GM12878 (cell line): ENCODE measurements around the gene TNFAIP8L3. TPM values are rescaled to one million over a fixed set of nuclear protein-coding genes. Genes with fewer than 3 reads are reported as not detected.

Source experiments
- ATAC-seq: fragments of 200-7000 bp; cut with Tn5 transposase; 3 replicates; pipeline ENCODE4 v1.9.1; 2020; ENCODE audit warnings: mild to moderate bottlenecking, moderate library complexity
- BruUV-seq: library from RNA; stranded (reverse); fragments of 400-500 nt; replicated peaks from 2 replicates; lab custom pipeline; 2021; lab: Mats Ljungman, UMichigan
- CTCF ChIA-PET: fragments of 300-600 bp; sonication (Branson Sonifier 250); formaldehyde crosslinking; extraction: SDS; loops from one replicate; lab custom pipeline; 2021; ENCODE audit warnings: inconsistent platforms; lab: Yijun Ruan, JAX
- POLR2A ChIA-PET: fragments of 350-600 bp; formaldehyde crosslinking; extraction: SDS; loops from one replicate; lab custom pipeline; 2021; ENCODE audit warnings: inconsistent platforms; lab: Charles Lee
- RAD21 ChIA-PET: fragments of 300-600 bp; sonication (Branson Sonifier 250); formaldehyde crosslinking; loops from one replicate; lab custom pipeline; 2023; ENCODE audit warnings: antibody characterized with exemption; ENCODE audit not compliant: unreplicated experiment; lab: Charles Lee
- SMC1A ChIA-PET: fragments of 300-600 bp; sonication (Branson Sonifier 250); formaldehyde crosslinking; loops from one replicate; lab custom pipeline; 2023; ENCODE audit not compliant: unreplicated experiment, uncharacterized antibody; lab: Charles Lee
- DNase-seq: peaks from one replicate; pipeline ENCODE4 v3.0.0-alpha.2; 2011; ENCODE audit warnings: low read depth, low spot score
- FAIRE-seq: peaks from 3 replicates; lab custom pipeline; 2011; peaks lifted over from hg19 to GRCh38; lab: Jason Lieb, UNC
- H2AFZ ChIP-seq: 2 replicates; pipeline ENCODE4 v1.6.0; 2011; ENCODE audit warnings: low read depth, low read length, control low read depth; ENCODE audit not compliant: control insufficient read depth
- H3K27ac ChIP-seq: 2 replicates; pipeline ENCODE4 v1.5.1; 2011; ENCODE audit warnings: control low read depth; ENCODE audit not compliant: control insufficient read depth, insufficient read depth
- H3K27me3 ChIP-seq, 2 experiments: replicated peaks in 1 of 2; 2 replicates each; pipeline versions ENCODE4 v1.6.0 to v1.6.1; 2011; ENCODE audit warnings: low read length in 1 of 2; ENCODE audit not compliant: control insufficient read depth in 2 of 2, insufficient read depth in 2 of 2
- H3K36me3 ChIP-seq, 2 experiments: 2 replicates each; pipeline ENCODE4 v1.5.1; 2011; ENCODE audit warnings: low read length in 1 of 2; ENCODE audit not compliant: control insufficient read depth in 2 of 2, insufficient read depth in 2 of 2
- H3K4me1 ChIP-seq: 2 replicates; pipeline ENCODE4 v1.6.1; 2011; ENCODE audit warnings: mild to moderate bottlenecking, low read length, moderate library complexity, mixed read lengths; ENCODE audit not compliant: control insufficient read depth, insufficient read depth
- H3K4me2 ChIP-seq: 2 replicates; pipeline ENCODE4 v1.6.0; 2011; ENCODE audit warnings: control low read depth; ENCODE audit not compliant: control insufficient read depth, insufficient read depth
- H3K4me3 ChIP-seq: fragments of 200-600 bp; sonication (generic); 2 replicates; pipeline ENCODE4 v1.5.1; 2016
- H3K79me2 ChIP-seq: 2 replicates; pipeline ENCODE4 v1.6.0; 2011; ENCODE audit warnings: low read length; ENCODE audit not compliant: control insufficient read depth, insufficient read depth
- H3K9ac ChIP-seq: 2 replicates; pipeline ENCODE4 v1.8.0; 2011; ENCODE audit warnings: low read length, control low read depth, mixed read lengths; ENCODE audit not compliant: control insufficient read depth, insufficient read depth
- H3K9me3 ChIP-seq: replicated peaks from 3 replicates; pipeline ENCODE4 v1.5.1; 2011; ENCODE audit warnings: mild to moderate bottlenecking, low read length; ENCODE audit not compliant: control insufficient read depth, insufficient read depth
- H4K20me1 ChIP-seq: 2 replicates; pipeline ENCODE4 v1.6.0; 2011; ENCODE audit not compliant: control insufficient read depth, insufficient read depth
- CBFB ChIP-seq: IDR thresholded peaks from 2 replicates; pipeline ENCODE4 v1.6.1; 2016; ENCODE audit warnings: antibody characterized with exemption, low read depth
- CBX5 ChIP-seq: sonication (generic); IDR thresholded peaks from 2 replicates; pipeline ENCODE4 v1.6.1; 2016; ENCODE audit warnings: low read depth, moderate library complexity, mild to moderate bottlenecking, inconsistent platforms
- ESRRA ChIP-seq: IDR thresholded peaks from 2 replicates; pipeline ENCODE4 v1.6.1; 2012; ENCODE audit warnings: mild to moderate bottlenecking, low read length, improper control_type of control experiment
- HDAC2 ChIP-seq: fragments of 200-600 bp; sonication (generic); IDR thresholded peaks from 2 replicates; pipeline ENCODE4 v1.6.1; 2017
- RBBP5 ChIP-seq: fragments of 200-600 bp; sonication (generic); conservative IDR thresholded peaks from 2 replicates; pipeline ENCODE4 v1.6.1; 2016
- TARDBP ChIP-seq: IDR thresholded peaks from 2 replicates; pipeline ENCODE4 v1.6.1; 2016; ENCODE audit warnings: borderline replicate concordance
- YY1 ChIP-seq: IDR thresholded peaks from 2 replicates; pipeline ENCODE4 v1.6.1; 2011; ENCODE audit warnings: low read depth, mild to moderate bottlenecking, low read length
- WGBS: methylation state at CpG from one replicate; pipeline ENCODE4 v1.1.6; 2016; ENCODE audit warnings: low lambda C conversion rate; ENCODE audit not compliant: insufficient replicate concordance, insufficient coverage; ENCODE audit errors: missing lambda C conversion rate; 5-methylcytosine and 5-hydroxymethylcytosine counted together
- in situ Hi-C: fragments of 300-500 bp; cut with MboI; formaldehyde crosslinking; loops from 9 replicates; pipeline ENCODE4 v1.14.3; 2018; ENCODE audit warnings: mixed read lengths
- intact Hi-C: fragments of 100-400 bp; cut with micrococcal nuclease; formaldehyde crosslinking; loops from one replicate; pipeline ENCODE4 v1.14.2; 2022; ENCODE audit not compliant: unreplicated experiment
- polyA plus RNA-seq, 11 experiments: library from polyadenylated mRNA; depleted of rRNA in 4 of 11; unstranded in 6 of 11; stranded (reverse) in 5 of 11; fragments of >200 nt; fragmentation: Nextera tagmentation in 4 of 11; fragmentation: Illumina TruSeq in 1 of 11; extraction: Ambion mirVana in 4 of 11; extraction: Trizol in 1 of 11; gene quantifications; 1 replicate in 1 of 11; 2 replicates in 10 of 11; pipeline versions ENCODE4 v1.2.1 to v1.2.3, GENCODE V29; 2011 to 2016; ENCODE audit warnings: inconsistent platforms in 2 of 11, missing spikeins in 2 of 11, low read depth in 1 of 11
- total RNA-seq, 4 experiments: library from RNA; depleted of rRNA in 3 of 4; stranded (reverse); fragments of >200 nt in 3 of 4; fragmentation: Illumina TruSeq in 1 of 4; extraction: Trizol in 1 of 4; gene quantifications; 2 replicates each; pipeline versions ENCODE4 v1.2.1 to v1.2.3, GENCODE V29; 2013 to 2021
- TF ChIP-seq, protein P1 (sequence below): fragments of 450-650 bp; IDR thresholded peaks from 2 replicates; pipeline ENCODE4 v1.6.1; 2017; ENCODE audit warnings: low read depth, mild to moderate bottlenecking, moderate library complexity

Gene TNFAIP8L3
- total and polyA plus RNA-seq, 10 of the 15 experiments (the other 5 are each of a cell fraction or from before 2014, with no cell fraction given), result 0.22 TPM; not detected in 9

DNA sequence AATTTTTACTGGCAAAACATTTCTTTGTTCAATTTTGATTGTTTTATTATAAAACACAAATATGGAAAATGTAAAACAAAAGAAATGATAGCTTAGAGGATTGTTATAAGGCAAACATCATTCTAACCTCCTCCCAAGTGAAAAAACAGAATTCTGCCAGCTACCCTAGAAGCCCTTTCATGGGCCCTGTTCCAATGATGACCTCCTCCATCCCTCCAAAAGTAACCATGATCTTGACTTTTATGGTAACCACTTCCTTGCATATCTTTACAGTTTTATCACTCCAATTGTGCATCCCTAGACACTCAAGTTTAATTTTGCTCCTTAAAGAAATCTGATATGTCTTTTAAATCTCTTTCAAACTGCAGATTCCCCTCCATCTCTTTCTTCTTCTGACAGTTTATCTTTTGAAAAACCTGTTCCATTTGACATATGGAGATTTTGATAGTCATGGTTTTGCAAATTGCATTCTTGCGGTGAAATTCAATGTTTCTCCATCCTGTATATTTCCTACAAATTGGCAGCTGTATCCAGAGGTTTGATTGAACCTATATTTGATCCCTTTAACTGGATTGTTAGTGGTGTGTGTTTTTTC lies 27.0 kb upstream of the TNFAIP8L3 start:
- SMC1A ChIA-PET, result no interaction called here
- intact Hi-C loops, result no loop called here
- H3K36me3 ChIP-seq, result no peaks in the 10 kb centered on the region
- DNase-seq, result no peak
- no peak overlapping the region for H3K4me3 ChIP-seq
- H3K27ac ChIP-seq, result no peak overlapping the region
- no peaks in the 10 kb centered on the region for H3K27me3 ChIP-seq
- POLR2A ChIA-PET, result no interaction called here
- no peak overlapping the region for H3K4me2 ChIP-seq
- H3K9ac ChIP-seq, result no peak overlapping the region
- H3K9me3 ChIP-seq, result no peaks in the 10 kb centered on the region
- no peaks in the 10 kb centered on the region for H3K4me1 ChIP-seq
- no peak for ATAC-seq
- in situ Hi-C loops, result no loop called here
- CTCF ChIA-PET, result interaction anchor here (0.7 kb wide), 1 partner anchor 11 kb away, joined by 3 read pairs; no protein-coding TSS in a partner anchor
- 100% methylated on average over 1 of the region's 1 CpG for WGBS
- no peaks in the 10 kb centered on the region for H4K20me1 ChIP-seq
- BruUV-seq, result no TSS peak
- TF ChIP-seq CBX5 (no peak), TARDBP (no peak), CBFB (no peak), HDAC2 (no peak), ESRRA (no peak), YY1 (no peak), RBBP5 (no peak)
- TF ChIP-seq, protein P1, sequence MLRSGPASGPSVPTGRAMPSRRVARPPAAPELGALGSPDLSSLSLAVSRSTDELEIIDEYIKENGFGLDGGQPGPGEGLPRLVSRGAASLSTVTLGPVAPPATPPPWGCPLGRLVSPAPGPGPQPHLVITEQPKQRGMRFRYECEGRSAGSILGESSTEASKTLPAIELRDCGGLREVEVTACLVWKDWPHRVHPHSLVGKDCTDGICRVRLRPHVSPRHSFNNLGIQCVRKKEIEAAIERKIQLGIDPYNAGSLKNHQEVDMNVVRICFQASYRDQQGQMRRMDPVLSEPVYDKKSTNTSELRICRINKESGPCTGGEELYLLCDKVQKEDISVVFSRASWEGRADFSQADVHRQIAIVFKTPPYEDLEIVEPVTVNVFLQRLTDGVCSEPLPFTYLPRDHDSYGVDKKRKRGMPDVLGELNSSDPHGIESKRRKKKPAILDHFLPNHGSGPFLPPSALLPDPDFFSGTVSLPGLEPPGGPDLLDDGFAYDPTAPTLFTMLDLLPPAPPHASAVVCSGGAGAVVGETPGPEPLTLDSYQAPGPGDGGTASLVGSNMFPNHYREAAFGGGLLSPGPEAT, result no peak
- H2AFZ ChIP-seq, result no peak overlapping the region
- no peaks in the 10 kb centered on the region for H3K79me2 ChIP-seq
- FAIRE-seq, result no peak
- RAD21 ChIA-PET, result no interaction called here
